Kidney capillary endothelial cell (primary cell): ENCODE data around the gene CPEB1.
"Not testable (repeated sequence)": the region's sequence is repeated elsewhere in the genome, so short reads cannot be mapped to it uniquely, and the experiment has no call there.

Source experiments
- DNase-seq: peaks from one replicate; pipeline ENCODE4 v3.0.0-alpha.2; 2018; ENCODE audit warnings: low spot score

The CPEB1 gene

DNA sequence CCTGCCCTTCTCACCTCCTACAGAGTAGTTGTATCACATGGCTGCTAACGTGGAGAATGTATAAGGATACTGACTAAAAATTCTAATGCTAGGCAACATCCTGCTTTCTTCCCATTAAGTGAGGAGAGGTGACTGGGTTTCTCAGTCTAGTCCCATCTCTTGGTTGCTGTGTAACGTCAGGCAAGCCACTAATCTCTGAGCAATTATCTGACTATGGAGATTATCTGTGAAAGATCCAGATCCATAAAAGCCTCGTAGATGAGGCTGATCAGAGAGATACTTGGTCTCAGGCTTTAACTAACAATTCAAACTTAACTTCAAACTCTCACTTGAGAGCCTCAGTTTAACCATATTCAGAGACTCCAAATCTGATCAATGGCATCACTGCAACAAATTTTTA lies 102.2 kb downstream of the CPEB1 start:
- no peak for DNase-seq

- DNase-seq, result no peak
Observed at GRCh38 chr15:82544431-82544830, 102.7 kb downstream of the CPEB1 start.

GRCh38 chr15:82543160-82543559 lies 104.0 kb downstream of the CPEB1 start:
- no peak for DNase-seq

- no peak for DNase-seq
Observed at GRCh38 chr15:82540984-82541431, 106.2 kb downstream of the CPEB1 start.

- DNase-seq, result peak; percentile 89
Observed at GRCh38 chr15:82540055-82540983, 106.8 kb downstream of the CPEB1 start, which contains the start of gene RPS17. Gene RPS17 (minus strand): TSS chr15:82540457. CDS start chr15:82540428, 29 bp downstream.

GRCh38 chr15:82539691-82540054 lies 107.5 kb downstream of the CPEB1 start:
- no peak for DNase-seq

- DNase-seq, result no peak
Observed at GRCh38 chr15:82538961-82539690, 108.0 kb downstream of the CPEB1 start.

- no peak for DNase-seq
Observed at GRCh38 chr15:82537351-82537908, 109.7 kb downstream of the CPEB1 start.

GRCh38 chr15:82536409-82537350 lies 110.5 kb downstream of the CPEB1 start:
- no peak for DNase-seq

DNA sequence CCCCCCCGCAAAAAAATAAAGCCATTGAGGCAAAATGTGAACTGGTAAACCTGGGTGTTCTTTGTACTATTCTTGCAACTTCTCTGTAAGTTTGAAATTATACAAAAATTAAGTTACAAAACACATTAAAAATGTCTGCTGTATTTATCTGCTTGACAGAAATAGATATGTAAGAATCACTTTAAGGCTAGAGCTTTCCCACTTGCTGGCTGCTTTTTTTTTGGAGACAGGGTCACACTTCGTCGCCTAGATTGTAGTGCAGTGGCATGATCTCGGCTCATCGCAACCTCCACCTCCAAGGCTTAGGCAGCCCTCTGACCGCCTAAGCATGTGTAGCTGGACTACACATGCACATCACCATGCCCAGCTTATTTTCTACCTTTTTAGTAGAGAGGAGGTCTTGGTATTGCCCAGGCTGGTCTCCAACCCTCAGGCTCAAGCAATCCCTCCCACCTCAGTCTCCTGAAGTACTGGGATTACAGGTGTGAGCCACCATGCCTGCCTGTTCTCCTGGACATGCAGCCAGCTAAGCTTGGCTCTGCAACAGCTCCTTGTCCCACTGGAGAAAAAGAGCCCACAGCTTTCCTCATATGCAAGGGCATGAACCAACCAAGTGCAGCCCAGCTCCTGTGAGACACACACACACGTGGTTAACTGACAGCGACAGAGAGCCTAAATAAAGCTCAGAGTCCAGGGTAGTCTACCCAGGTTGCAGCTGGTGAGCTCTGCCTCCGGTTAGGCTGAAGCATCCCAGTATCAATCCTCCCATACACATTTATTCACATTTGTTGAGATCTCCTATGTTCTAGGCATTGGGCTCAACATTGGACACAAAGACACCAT lies 111.4 kb downstream of the CPEB1 start:
- no peak for DNase-seq

DNA sequence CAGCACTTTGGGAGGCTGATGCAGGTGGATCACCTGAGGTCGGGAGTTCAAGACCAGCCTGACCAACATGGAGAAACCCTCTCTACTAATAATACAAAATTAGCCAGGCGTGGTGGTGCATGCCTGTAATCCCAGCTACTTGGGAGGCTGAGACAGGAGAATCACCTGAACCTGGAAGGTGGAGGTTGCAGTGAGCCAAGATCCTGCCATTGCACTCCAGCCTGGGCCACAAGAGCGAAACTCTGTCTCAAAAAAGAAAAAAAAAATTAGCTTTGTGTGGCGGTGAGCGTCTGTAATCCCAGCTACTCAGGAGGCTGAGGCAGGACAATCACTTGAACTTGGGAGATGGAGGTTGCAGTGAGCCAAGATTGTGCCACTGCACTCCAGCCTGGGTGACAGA lies 112.0 kb downstream of the CPEB1 start:
- DNase-seq, result not testable (repeated sequence)

GRCh38 chr15:82534457-82534861 lies 112.7 kb downstream of the CPEB1 start:
- not testable (repeated sequence) for DNase-seq

- DNase-seq, result no peak
Observed at GRCh38 chr15:82533801-82534200, 113.4 kb downstream of the CPEB1 start.

GRCh38 chr15:82532991-82533481 lies 114.1 kb downstream of the CPEB1 start:
- no peak for DNase-seq

- DNase-seq, result no peak
Observed at GRCh38 chr15:82532383-82532990, 114.7 kb downstream of the CPEB1 start.

DNA sequence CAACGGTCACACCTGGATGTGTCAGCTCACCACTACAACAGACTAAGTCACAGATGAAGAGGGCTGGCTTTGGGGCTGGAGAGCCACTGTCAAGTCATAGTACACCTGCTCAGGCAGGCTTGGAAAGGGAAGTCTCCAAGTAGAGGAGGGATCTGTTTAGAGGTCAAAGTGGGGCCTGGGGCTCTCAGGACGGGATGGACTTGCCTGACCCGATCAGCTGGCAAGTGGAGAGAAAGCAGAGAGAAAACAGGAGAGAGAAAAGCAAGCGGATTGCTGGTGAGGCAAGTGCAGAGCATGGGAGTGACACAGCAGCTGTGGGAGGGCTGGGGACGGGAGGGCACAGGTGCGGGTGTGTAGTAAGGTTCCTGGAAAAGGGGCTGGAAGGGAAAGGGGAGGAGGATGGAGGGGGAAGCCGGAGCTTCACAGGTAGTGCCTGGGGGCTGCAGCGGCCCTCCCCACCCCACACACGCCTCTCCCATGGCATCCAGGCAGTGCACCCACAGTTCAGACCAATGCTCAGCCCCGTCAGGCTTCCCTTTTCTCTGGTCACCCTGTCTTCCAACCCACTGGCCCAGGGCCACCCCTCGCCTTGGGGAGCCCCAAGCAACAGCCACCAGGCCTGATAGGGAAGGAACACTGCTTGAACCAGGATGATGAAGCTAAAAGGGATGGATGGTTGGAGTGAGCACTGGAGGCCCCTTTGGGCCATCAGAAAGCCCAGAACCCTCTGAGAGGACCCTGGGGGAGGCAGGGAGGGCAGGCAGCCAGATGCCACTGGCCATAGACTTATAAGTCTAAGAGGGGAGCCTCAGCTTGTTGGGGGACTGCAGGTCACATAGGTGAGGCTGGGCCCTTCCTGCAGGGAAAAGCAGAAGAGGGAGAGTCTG lies 115.4 kb downstream of the CPEB1 start:
- no peak for DNase-seq

- peak; percentile 54 for DNase-seq
Observed at GRCh38 chr15:82530606-82531379, 116.4 kb downstream of the CPEB1 start.

DNA sequence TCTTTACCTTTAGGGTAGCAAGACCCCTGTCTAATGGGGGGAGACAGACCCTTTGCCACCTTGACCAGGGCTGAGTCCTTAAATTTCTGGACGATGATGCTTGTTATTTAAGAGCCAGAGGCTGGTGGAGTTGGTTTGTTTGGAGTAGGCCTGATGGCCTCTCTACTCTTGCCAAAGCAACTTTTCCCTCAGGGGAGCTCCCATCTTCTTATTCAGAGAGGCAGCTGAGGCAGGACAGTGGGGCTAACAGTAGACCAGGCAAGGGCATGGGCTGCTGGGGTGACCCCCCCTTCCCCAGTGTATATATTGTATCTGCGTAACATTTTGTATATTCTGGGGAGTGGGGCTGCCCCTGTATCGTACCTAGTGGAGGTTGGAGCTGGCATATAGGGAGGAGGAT lies 117.2 kb downstream of the CPEB1 start:
- DNase-seq, result no peak
